H9 (cell line): ENCODE measurements around the gene IGBP1. TPM values are rescaled to one million over a fixed set of nuclear protein-coding genes. Genes with fewer than 3 reads are reported as not detected.

Experiments used
- DNase-seq: peaks from one replicate; pipeline ENCODE4 v3.0.0-alpha.2; 2017
- H2AFZ ChIP-seq: one replicate; pipeline ENCODE4 v1.6.1; 2013; ENCODE audit warnings: mild to moderate bottlenecking, low read length, control low read depth, moderate library complexity
- H2AK5ac ChIP-seq: 2 replicates; pipeline ENCODE4 v1.6.1; 2013; ENCODE audit warnings: low read length, control low read depth, mixed read lengths; ENCODE audit not compliant: insufficient read length
- H2BK120ac ChIP-seq: one replicate; pipeline ENCODE4 v1.6.1; 2013; ENCODE audit warnings: low read depth, mild to moderate bottlenecking, low read length, control low read depth, inconsistent platforms; ENCODE audit not compliant: poor library complexity, severe bottlenecking
- H2BK12ac ChIP-seq: 2 replicates; pipeline ENCODE4 v1.6.1; 2013; ENCODE audit warnings: low read length, control low read depth, mixed read lengths, low read depth; ENCODE audit not compliant: insufficient read length
- H2BK15ac ChIP-seq: 2 replicates; pipeline ENCODE4 v1.6.1; 2013; ENCODE audit warnings: low read depth, low read length, control low read depth
- H2BK20ac ChIP-seq: one replicate; pipeline ENCODE4 v1.6.1; 2013; ENCODE audit warnings: low read depth, mild to moderate bottlenecking, low read length, control low read depth, inconsistent platforms; ENCODE audit not compliant: poor library complexity, severe bottlenecking
- H2BK5ac ChIP-seq: 2 replicates; pipeline ENCODE4 v1.6.1; 2013; ENCODE audit warnings: low read length, control low read depth, mixed read lengths; ENCODE audit not compliant: insufficient read length
- H3K14ac ChIP-seq: 2 replicates; pipeline ENCODE4 v1.6.1; 2013; ENCODE audit warnings: low read length, control low read depth; ENCODE audit not compliant: insufficient read depth
- H3K18ac ChIP-seq: 2 replicates; pipeline ENCODE4 v1.6.1; 2013; ENCODE audit warnings: low read depth, mild to moderate bottlenecking, mixed read lengths, low read length, control low read depth; ENCODE audit not compliant: insufficient read length
- H3K23ac ChIP-seq: 2 replicates; pipeline ENCODE4 v1.6.1; 2013; ENCODE audit warnings: low read length, control low read depth, mixed read lengths, low read depth; ENCODE audit not compliant: insufficient read length
- H3K23me2 ChIP-seq: 2 replicates; pipeline ENCODE4 v1.6.1; 2013; ENCODE audit warnings: low read depth, mild to moderate bottlenecking, mixed read lengths, low read length, control low read depth; ENCODE audit not compliant: insufficient read length, poor library complexity, severe bottlenecking
- H3K27ac ChIP-seq: 2 replicates; pipeline ENCODE4 v1.5.1; 2013; ENCODE audit warnings: low read length, control low read depth, mixed read lengths, low read depth; ENCODE audit not compliant: insufficient read length
- H3K27me3 ChIP-seq: 2 replicates; pipeline ENCODE4 v1.6.1; 2013; ENCODE audit warnings: low read length, control low read depth, inconsistent platforms; ENCODE audit not compliant: insufficient read depth
- H3K4ac ChIP-seq: 2 replicates; pipeline ENCODE4 v1.6.1; 2013; ENCODE audit warnings: low read depth, mild to moderate bottlenecking, control low read depth, inconsistent platforms, low read length, moderate library complexity
- H3K4me1 ChIP-seq: 2 replicates; pipeline ENCODE4 v1.6.1; 2013; ENCODE audit warnings: low read length, control low read depth, inconsistent platforms; ENCODE audit not compliant: insufficient read depth
- H3K4me2 ChIP-seq: 2 replicates; pipeline ENCODE4 v1.6.1; 2013; ENCODE audit warnings: low read length, control low read depth, mixed read lengths; ENCODE audit not compliant: insufficient read length, insufficient read depth
- H3K56ac ChIP-seq: 2 replicates; pipeline ENCODE4 v1.6.1; 2013; ENCODE audit warnings: low read depth, mild to moderate bottlenecking, mixed read lengths, low read length, control low read depth; ENCODE audit not compliant: insufficient read length
- H3K79me1 ChIP-seq: 2 replicates; pipeline ENCODE4 v1.6.1; 2013; ENCODE audit warnings: low read depth, mild to moderate bottlenecking, moderate library complexity, low read length, control low read depth, inconsistent platforms; ENCODE audit not compliant: insufficient read depth, poor library complexity, severe bottlenecking
- H3K79me2 ChIP-seq: 2 replicates; pipeline ENCODE4 v1.6.1; 2013; ENCODE audit warnings: low read length, control low read depth, inconsistent platforms; ENCODE audit not compliant: insufficient read depth
- H3K9ac ChIP-seq: 2 replicates; pipeline ENCODE4 v1.6.1; 2013; ENCODE audit warnings: low read length, control low read depth, mixed read lengths; ENCODE audit not compliant: insufficient read length; ENCODE audit errors: extremely low read depth
- H3K9me3 ChIP-seq: one replicate; pipeline ENCODE4 v1.6.1; 2013; ENCODE audit warnings: low read depth, low read length, inconsistent platforms; ENCODE audit not compliant: control insufficient read depth
- H3T11ph ChIP-seq: one replicate; pipeline ENCODE4 v1.6.1; 2013; ENCODE audit warnings: mild to moderate bottlenecking, low read length, control low read depth, inconsistent platforms
- H4K20me1 ChIP-seq: one replicate; pipeline ENCODE4 v1.6.1; 2013; ENCODE audit not compliant: control insufficient read depth, insufficient read length, insufficient read depth
- H4K5ac ChIP-seq: 2 replicates; pipeline ENCODE4 v1.6.1; 2013; ENCODE audit warnings: low read depth, mild to moderate bottlenecking, mixed read lengths, low read length, control low read depth; ENCODE audit not compliant: insufficient read length
- H4K8ac ChIP-seq: replicated peaks from 2 replicates; pipeline ENCODE4 v1.6.1; 2013; ENCODE audit warnings: low read length, control low read depth, mixed read lengths, low read depth; ENCODE audit not compliant: insufficient read length
- H4K91ac ChIP-seq: 2 replicates; pipeline ENCODE4 v1.6.1; 2013; ENCODE audit warnings: low read depth, mild to moderate bottlenecking, moderate library complexity, mixed read lengths, low read length, control low read depth; ENCODE audit not compliant: insufficient read length
- H3K27ac Mint-ChIP-seq, 3 experiments: 2 replicates in 2 of 3; 3 replicates in 1 of 3; pipeline ENCODE4 v1.8.0; 2020 to 2021; ENCODE audit warnings: mixed read lengths in 3 of 3, mild to moderate bottlenecking in 1 of 3, moderate library complexity in 1 of 3
- H3K27me3 Mint-ChIP-seq: 2 replicates; pipeline ENCODE4 v1.8.0; 2021; ENCODE audit warnings: low read depth, mild to moderate bottlenecking, moderate library complexity, mixed read lengths
- H3K36me3 Mint-ChIP-seq, 3 experiments: 2 replicates in 2 of 3; 3 replicates in 1 of 3; pipeline ENCODE4 v1.8.0; 2020 to 2021; ENCODE audit warnings: low read depth in 3 of 3, mixed read lengths in 3 of 3; ENCODE audit not compliant: insufficient read depth in 1 of 3
- H3K4me1 Mint-ChIP-seq, 2 experiments: 2 replicates each; pipeline ENCODE4 v1.8.0; 2020; ENCODE audit warnings: mixed read lengths in 2 of 2
- H3K4me3 Mint-ChIP-seq, 2 experiments: 2 replicates in 1 of 2; 3 replicates in 1 of 2; pipeline ENCODE4 v1.8.0; 2020 to 2021; ENCODE audit warnings: mild to moderate bottlenecking in 2 of 2, mixed read lengths in 2 of 2, moderate library complexity in 1 of 2
- H3K9me3 Mint-ChIP-seq, 2 experiments: 2 replicates in 1 of 2; 3 replicates in 1 of 2; pipeline ENCODE4 v1.8.0; 2020; ENCODE audit warnings: mild to moderate bottlenecking in 2 of 2, mixed read lengths in 2 of 2, moderate library complexity in 1 of 2
- CTCF ChIP-seq: fragments of 200-600 bp; sonication (generic); conservative IDR thresholded peaks from 3 replicates; pipeline ENCODE4 v1.8.0; 2021; ENCODE audit warnings: antibody characterized with exemption, mild to moderate bottlenecking
- total RNA-seq: library from RNA; stranded (reverse); gene quantifications from 2 replicates; pipeline ENCODE4 v1.2.1, GENCODE V29; 2021

IGBP1 gene
- total RNA-seq, 1 experiment from 2014 or later = 45.0 TPM

GRCh38 chrX:70190225-70190624 is 57.0 kb downstream of the IGBP1 start:
- Mint-ChIP-seq H3K27me3 (no peaks in the 10 kb centered on the region; the same call in 1 of the 2 replicates), H3K4me3 (no peak overlapping the region), H3K27ac (no peak overlapping the region), H3K4me1 (no peaks in the 10 kb centered on the region), H3K36me3 (peaks cover 0 to 2% (median 0%) of the 10 kb centered on the region in 3 experiments; a peak in 2 of 7 replicates), H3K9me3 (peaks cover 64 to 65% of the 10 kb centered on the region in 2 experiments)
- H2BK120ac ChIP-seq = no peak overlapping the region
- peaks cover 14% of the 10 kb centered on the region for H3K9me3 ChIP-seq
- H3K27ac ChIP-seq = no peak overlapping the region
- no peak overlapping the region for H3K4ac ChIP-seq
- H3K56ac ChIP-seq = no peak overlapping the region
- H3K23ac ChIP-seq = no peak overlapping the region
- H4K8ac ChIP-seq = no peak overlapping the region
- no peak overlapping the region for H2BK12ac ChIP-seq
- H4K5ac ChIP-seq = no peak overlapping the region
- H2BK15ac ChIP-seq = no peak overlapping the region
- no peaks in the 10 kb centered on the region for H3K79me1 ChIP-seq
- H2AK5ac ChIP-seq = no peak overlapping the region
- no peak overlapping the region for H3T11ph ChIP-seq
- no peak overlapping the region for H2AFZ ChIP-seq
- no peak overlapping the region for H4K91ac ChIP-seq
- H3K4me1 ChIP-seq = no peaks in the 10 kb centered on the region
- no peak overlapping the region for H2BK5ac ChIP-seq
- H3K79me2 ChIP-seq = no peaks in the 10 kb centered on the region
- no peak overlapping the region for H3K4me2 ChIP-seq
- DNase-seq = no peak
- no peaks in the 10 kb centered on the region for H3K27me3 ChIP-seq
- no peak overlapping the region for H3K18ac ChIP-seq
- no peak for TF ChIP-seq CTCF
- H3K9ac ChIP-seq = no peak overlapping the region
- H4K20me1 ChIP-seq = no peaks in the 10 kb centered on the region
- H3K23me2 ChIP-seq = no peaks in the 10 kb centered on the region
- no peak overlapping the region for H2BK20ac ChIP-seq
- no peak overlapping the region for H3K14ac ChIP-seq
